Measurements from ENCODE around the gene DTYMK.

Gene DTYMK

GRCh38 chr2:241686650-241687425, at the start of gene DTYMK:
TSS of gene DTYMK (minus strand) at chr2:241686815. CDS start at chr2:241686783, 32 bp downstream.
- peak; percentile 96 for DNase-seq (ENCODE audit: low read depth)

- DNase-seq (ENCODE audit: low read depth) = no peak
These were observed 49.5 kb upstream of the DTYMK start for GRCh38 chr2:241736111-241736510.

GRCh38 chr2:241734467-241735208, 48.0 kb upstream of the DTYMK start, which contains the start of gene D2HGDH:
TSS of gene D2HGDH (plus strand) at chr2:241734630. CDS start at chr2:241735225, 595 bp downstream.
- peak; percentile 92 for DNase-seq (ENCODE audit: low read depth)

- no peak for DNase-seq (ENCODE audit: low read depth)
These were observed 47.5 kb upstream of the DTYMK start for GRCh38 chr2:241734208-241734466.

GRCh38 chr2:241733391-241734207, 47.0 kb upstream of the DTYMK start:
- DNase-seq (ENCODE audit: low read depth) = no peak

- DNase-seq (ENCODE audit: low read depth) = peak; percentile 68
These were observed 46.0 kb upstream of the DTYMK start for GRCh38 chr2:241732513-241733186.

- DNase-seq (ENCODE audit: low read depth) = no peak
These were observed 44.2 kb upstream of the DTYMK start for GRCh38 chr2:241730671-241731293.

- DNase-seq (ENCODE audit: low read depth) = no peak
These were observed 43.3 kb upstream of the DTYMK start for GRCh38 chr2:241729868-241730267.

- no peak for DNase-seq (ENCODE audit: low read depth)
These were observed 42.0 kb upstream of the DTYMK start for GRCh38 chr2:241728627-241729026.

- DNase-seq (ENCODE audit: low read depth) = no peak
These were observed 41.4 kb upstream of the DTYMK start for GRCh38 chr2:241728000-241728399.

- no peak for DNase-seq (ENCODE audit: low read depth)
These were observed 39.8 kb upstream of the DTYMK start for GRCh38 chr2:241726459-241726858.

- DNase-seq (ENCODE audit: low read depth) = no peak
These were observed 38.6 kb upstream of the DTYMK start for GRCh38 chr2:241724975-241725870.

GRCh38 chr2:241724259-241724974, 37.8 kb upstream of the DTYMK start:
- no peak for DNase-seq (ENCODE audit: low read depth)

- no peak for DNase-seq (ENCODE audit: low read depth)
These were observed 36.4 kb upstream of the DTYMK start for GRCh38 chr2:241722896-241723454.

GRCh38 chr2:241721852-241722251, 35.2 kb upstream of the DTYMK start:
- no peak for DNase-seq (ENCODE audit: low read depth)

- DNase-seq (ENCODE audit: low read depth) = no peak
These were observed 33.9 kb upstream of the DTYMK start for GRCh38 chr2:241720560-241720959.

GRCh38 chr2:241720099-241720498, 33.5 kb upstream of the DTYMK start:
- no peak for DNase-seq (ENCODE audit: low read depth)

- no peak for DNase-seq (ENCODE audit: low read depth)
These were observed 32.5 kb upstream of the DTYMK start for GRCh38 chr2:241719093-241719492.

- no peak for DNase-seq (ENCODE audit: low read depth)
These were observed 22.3 kb upstream of the DTYMK start for GRCh38 chr2:241708879-241709278.

GRCh38 chr2:241706537-241706936, 19.9 kb upstream of the DTYMK start:
- DNase-seq (ENCODE audit: low read depth) = no peak

Measured in activated T-cell treated with anti-CD3 and anti-CD28 coated beads for 48 hours (primary cell).